ENCODE data around the gene ZNRF3. TPM values are rescaled to one million over a fixed set of nuclear protein-coding genes. Genes with fewer than 3 reads are reported as not detected.

ZNRF3 gene
- total RNA-seq, 4 donors from 2014 or later: 1.7 to 8.1 (median 4.8) TPM

DNA sequence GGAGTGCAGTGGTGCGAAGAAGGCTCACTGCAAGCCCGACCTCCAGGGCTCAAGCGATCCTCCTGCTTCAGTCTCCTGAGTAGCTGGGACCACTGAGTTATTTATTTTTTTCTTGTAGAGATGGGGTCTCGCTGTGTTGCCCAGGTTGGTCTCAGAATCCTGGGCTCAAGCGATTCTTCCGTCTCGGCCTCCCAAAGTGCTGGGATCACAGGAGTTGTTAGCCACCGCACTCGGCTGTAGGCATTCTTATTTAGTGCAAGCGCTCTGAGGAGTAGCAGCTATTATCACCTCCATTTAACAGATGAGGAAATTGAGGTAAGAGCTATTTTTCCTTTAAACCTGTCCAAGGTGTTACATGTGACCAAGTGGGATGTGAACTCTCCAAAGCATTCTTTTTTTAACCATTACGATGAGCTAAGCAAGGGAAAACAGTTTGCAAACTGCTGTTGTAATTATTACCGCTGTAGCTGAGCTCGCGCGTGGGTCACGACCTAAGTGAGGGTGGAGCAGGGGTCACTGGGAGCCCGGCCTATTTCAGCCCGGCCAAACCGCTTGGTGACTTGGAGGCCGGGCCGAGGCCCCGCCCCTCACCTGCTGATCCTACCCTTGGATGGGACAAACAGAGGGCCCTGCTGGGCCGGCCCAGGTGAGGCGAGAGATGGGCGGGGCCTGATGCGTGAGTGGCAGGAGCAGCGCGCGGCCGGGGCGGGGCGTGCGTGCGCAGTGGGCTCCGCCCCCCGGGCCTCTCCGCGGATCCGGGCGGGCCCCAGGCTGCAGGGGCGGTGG lies 189.0 kb downstream of the ZNRF3 start:
- TF ChIP-seq, protein P1, sequence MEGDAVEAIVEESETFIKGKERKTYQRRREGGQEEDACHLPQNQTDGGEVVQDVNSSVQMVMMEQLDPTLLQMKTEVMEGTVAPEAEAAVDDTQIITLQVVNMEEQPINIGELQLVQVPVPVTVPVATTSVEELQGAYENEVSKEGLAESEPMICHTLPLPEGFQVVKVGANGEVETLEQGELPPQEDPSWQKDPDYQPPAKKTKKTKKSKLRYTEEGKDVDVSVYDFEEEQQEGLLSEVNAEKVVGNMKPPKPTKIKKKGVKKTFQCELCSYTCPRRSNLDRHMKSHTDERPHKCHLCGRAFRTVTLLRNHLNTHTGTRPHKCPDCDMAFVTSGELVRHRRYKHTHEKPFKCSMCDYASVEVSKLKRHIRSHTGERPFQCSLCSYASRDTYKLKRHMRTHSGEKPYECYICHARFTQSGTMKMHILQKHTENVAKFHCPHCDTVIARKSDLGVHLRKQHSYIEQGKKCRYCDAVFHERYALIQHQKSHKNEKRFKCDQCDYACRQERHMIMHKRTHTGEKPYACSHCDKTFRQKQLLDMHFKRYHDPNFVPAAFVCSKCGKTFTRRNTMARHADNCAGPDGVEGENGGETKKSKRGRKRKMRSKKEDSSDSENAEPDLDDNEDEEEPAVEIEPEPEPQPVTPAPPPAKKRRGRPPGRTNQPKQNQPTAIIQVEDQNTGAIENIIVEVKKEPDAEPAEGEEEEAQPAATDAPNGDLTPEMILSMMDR (IDR thresholded peaks at IDR 0.05; ENCODE audit: low read depth): no peak

DNA sequence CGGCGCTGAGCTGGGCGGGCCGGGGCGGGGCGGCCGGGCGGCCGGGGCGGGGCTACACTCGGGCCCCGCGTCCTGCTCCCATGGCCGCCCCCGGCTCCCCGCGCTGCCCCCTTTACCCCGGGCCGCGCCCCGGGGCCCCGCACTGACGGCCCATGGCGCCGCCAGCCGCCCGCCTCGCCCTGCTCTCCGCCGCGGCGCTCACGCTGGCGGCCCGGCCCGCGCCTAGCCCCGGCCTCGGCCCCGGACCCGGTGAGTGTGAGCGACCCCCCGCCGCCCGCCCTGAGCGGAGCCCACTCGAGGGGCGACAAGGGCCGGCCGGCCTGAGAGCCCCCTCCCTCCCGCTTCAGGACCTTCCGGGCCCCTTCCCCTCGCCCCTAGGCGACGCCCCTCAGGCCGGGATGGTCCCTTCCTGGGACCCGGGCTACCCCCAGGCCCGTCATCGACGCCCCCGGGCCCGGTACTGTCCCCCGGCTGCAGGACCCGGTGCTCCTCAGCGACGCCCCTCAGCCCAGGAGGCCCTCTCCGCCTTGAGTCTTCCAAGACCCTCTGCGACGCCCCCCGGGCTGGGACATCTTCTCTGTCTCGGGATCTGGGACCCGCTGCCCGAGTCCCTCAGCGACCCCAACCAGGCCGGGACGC lies 189.7 kb downstream of the ZNRF3 start, which contains the start of gene KREMEN1:
TSS of gene KREMEN1 (plus strand) at position 57 of the 639 bp plus-strand sequence. CDS start at position 153, 96 bp downstream.
- TF ChIP-seq, protein P1 (IDR thresholded peaks at IDR 0.05; ENCODE audit: low read depth): no peak

DNA sequence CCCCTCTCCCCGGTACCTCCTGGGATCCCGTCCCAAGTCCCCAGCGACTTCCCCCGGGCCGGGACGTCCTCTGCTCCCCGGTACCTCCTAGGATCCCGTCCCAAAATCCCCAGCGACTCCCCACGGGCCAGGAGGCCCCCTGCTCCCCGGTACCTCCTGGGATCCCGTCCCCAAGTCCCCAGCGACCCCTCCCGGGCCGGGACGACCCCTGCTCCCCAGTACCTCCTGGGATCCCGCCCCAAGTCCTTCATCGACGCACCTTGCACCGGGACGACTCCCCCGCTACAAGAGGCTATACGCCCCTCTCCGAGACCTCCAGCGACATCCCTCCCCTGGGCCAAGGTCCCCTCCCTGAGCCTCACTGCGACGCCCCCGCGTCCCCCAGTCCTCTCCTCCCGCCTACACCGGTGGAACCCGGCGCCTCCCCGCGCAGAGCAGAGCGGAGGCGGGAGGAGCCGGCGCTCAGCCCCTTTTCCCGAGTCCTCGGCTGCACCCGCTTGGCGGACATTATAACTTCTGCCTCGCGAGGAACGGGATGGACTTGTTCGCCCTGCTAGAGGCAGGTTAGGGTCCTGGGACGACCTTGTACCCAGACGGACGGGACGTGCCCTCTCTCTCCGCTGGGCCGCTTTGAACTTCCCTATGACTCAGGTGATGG lies 190.4 kb downstream of the ZNRF3 start:
- TF ChIP-seq, protein P1 (IDR thresholded peaks at IDR 0.05; ENCODE audit: low read depth): no peak

DNA sequence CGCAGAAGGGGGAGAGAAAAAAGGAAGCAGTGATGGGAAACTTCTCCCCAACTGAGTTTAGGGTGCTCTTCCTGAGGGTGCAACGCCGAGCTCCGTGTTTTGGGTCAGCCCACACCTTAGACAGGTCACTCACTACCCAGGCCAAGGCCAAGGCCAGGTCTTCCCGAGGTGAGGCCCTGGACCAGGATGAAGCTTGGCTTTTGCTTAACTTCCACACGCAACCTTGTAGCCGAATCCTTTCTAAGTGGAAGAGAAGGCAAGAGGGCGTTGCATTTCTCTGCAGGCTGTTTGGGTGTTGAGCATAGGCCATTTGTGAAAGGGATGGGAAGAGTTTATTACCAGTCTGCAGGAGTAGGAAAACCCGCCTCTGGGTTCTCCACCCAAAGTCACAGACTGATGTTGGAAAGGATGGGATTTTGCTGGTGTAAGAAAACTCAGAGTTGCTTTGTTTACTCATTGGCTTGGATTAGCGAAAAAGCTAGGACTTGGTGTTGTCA lies 191.0 kb downstream of the ZNRF3 start:
- TF ChIP-seq, protein P1 (IDR thresholded peaks at IDR 0.05; ENCODE audit: low read depth): no peak

DNA sequence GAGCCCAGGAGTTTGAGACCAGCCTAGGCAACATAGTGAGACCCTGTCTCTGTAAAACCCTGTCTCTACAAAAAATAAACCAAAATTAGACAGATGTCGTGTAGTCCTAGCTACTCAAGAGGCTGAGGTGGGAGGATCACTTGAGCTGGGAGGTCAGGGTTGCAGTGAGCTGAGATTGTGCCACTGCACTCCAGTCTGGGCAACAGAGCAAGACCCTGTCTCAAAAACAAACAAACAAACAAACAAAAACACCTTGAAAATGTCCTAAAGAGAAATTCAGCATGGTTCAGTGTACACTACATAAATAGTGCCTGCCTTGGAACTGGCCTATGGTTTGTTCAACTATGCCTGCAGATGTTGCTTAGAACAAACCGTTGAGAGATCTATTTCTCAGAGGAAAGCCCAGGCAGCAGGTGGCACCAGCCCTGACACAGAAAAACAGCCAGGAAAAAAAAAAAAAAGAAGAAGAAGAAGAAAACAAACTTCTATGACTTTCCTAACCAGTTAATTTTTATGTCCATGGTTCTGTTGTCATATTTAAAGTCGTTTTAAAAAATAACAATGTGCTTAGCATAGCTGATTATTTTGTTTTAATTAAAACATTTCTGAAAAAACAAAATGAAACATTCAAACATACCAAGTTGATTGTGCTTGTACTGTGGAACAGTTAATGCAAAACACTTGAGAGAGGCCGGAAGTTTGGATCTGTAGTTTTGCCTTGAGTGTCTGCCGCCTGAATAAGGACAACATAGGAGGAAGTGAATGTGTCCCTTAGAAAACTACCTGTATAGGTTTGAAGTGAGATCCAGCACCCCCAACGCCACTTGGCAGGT lies 194.9 kb downstream of the ZNRF3 start:
- TF ChIP-seq, protein P1 (IDR thresholded peaks at IDR 0.05; ENCODE audit: low read depth): no peak

DNA sequence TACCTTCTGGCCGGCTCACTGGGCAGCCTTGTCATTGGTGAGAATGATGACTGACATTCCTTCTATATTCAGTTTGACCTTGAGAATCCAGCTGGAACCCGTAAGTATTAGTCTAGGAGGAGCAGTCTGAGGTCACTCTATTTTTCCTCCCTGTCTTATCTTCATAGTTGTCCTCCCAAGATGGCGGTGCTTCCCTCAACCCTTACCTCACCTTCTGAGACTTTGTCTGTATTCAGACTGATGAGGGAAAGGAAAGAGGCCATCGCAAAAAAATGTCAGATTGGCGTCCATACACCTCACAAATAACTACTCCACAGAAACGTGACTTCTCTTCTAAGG lies 195.5 kb downstream of the ZNRF3 start:
- TF ChIP-seq, protein P1 (IDR thresholded peaks at IDR 0.05; ENCODE audit: low read depth): no peak
